Endodermal cell (in vitro differentiated cells): ENCODE data around the gene IL20. TPM values are rescaled to one million over a fixed set of nuclear protein-coding genes. Genes with fewer than 3 reads are reported as not detected.

Experiments
- DNase-seq: peaks from one replicate; pipeline ENCODE4 v3.0.0-alpha.2; 2017
- H3K27ac ChIP-seq: 2 replicates; pipeline ENCODE4 v1.5.1; 2013; ENCODE audit warnings: mild to moderate bottlenecking, low read depth, low read length, moderate library complexity
- H3K27me3 ChIP-seq: 2 replicates; pipeline ENCODE4 v1.6.1; 2013; ENCODE audit warnings: mild to moderate bottlenecking, low read length, moderate library complexity; ENCODE audit not compliant: insufficient read depth, control insufficient read depth, poor library complexity, severe bottlenecking
- H3K36me3 ChIP-seq: 2 replicates; pipeline ENCODE4 v1.7.0; 2013; ENCODE audit warnings: mild to moderate bottlenecking, low read length, moderate library complexity; ENCODE audit not compliant: control insufficient read depth, insufficient read depth
- H3K4me1 ChIP-seq: one replicate; pipeline ENCODE4 v1.7.0; 2013; ENCODE audit warnings: low read length; ENCODE audit not compliant: control insufficient read depth, insufficient read depth
- H3K4me3 ChIP-seq: 2 replicates; pipeline ENCODE4 v1.5.1; 2013; ENCODE audit warnings: mild to moderate bottlenecking, low read length, moderate library complexity
- H3K9ac ChIP-seq: 2 replicates; pipeline ENCODE4 v1.6.1; 2013; ENCODE audit warnings: mild to moderate bottlenecking, low read length, moderate library complexity; ENCODE audit not compliant: poor library complexity, severe bottlenecking; ENCODE audit errors: extremely low read depth
- H3K9me3 ChIP-seq: 2 replicates; pipeline ENCODE4 v1.6.1; 2013; ENCODE audit warnings: mild to moderate bottlenecking, low read length, moderate library complexity; ENCODE audit not compliant: control insufficient read depth
- H3K27ac Mint-ChIP-seq: 2 replicates; pipeline ENCODE4 v1.8.0; 2020; ENCODE audit warnings: mixed read lengths
- H3K27me3 Mint-ChIP-seq: 2 replicates; pipeline ENCODE4 v1.8.0; 2021; ENCODE audit warnings: mild to moderate bottlenecking, mixed read lengths; ENCODE audit not compliant: insufficient read depth
- H3K36me3 Mint-ChIP-seq: 2 replicates; pipeline ENCODE4 v1.8.0; 2020; ENCODE audit warnings: low read depth, mixed read lengths
- H3K4me1 Mint-ChIP-seq: 2 replicates; pipeline ENCODE4 v1.8.0; 2020; ENCODE audit warnings: mixed read lengths
- H3K4me3 Mint-ChIP-seq: 2 replicates; pipeline ENCODE4 v1.8.0; 2020; ENCODE audit warnings: mild to moderate bottlenecking, moderate library complexity, mixed read lengths
- H3K9me3 Mint-ChIP-seq: 2 replicates; pipeline ENCODE4 v1.8.0; 2020; ENCODE audit warnings: mild to moderate bottlenecking, mixed read lengths
- CTCF ChIP-seq: fragments of 200-600 bp; sonication (generic); conservative IDR thresholded peaks from 2 replicates; pipeline ENCODE4 v1.5.0; 2021; ENCODE audit warnings: antibody characterized with exemption, mild to moderate bottlenecking
- WGBS, 2 experiments: methylation state at CpG; one replicate each; pipeline versions ENCODE4 v1.1.5 to v1.1.7; 2013; ENCODE audit warnings: missing lambda C conversion rate in 2 of 2, mixed read lengths in 1 of 2; ENCODE audit not compliant: insufficient coverage in 1 of 2, insufficient read length in 1 of 2; 5-methylcytosine and 5-hydroxymethylcytosine counted together
- total RNA-seq, 2 donors: library from RNA; stranded (reverse); fragmentation: NEBNext Ultra II Directional in 1 of 2; extraction: Animal tissue kit (Norgen Biotek cat#: 25700) in 1 of 2; gene quantifications; 2 replicates in 1 of 2; 3 replicates in 1 of 2; pipeline ENCODE4 v1.2.1, GENCODE V29; 2021

IL20 gene
- total RNA-seq, 2 donors from 2014 or later: not detected

GRCh38 chr1:206828061-206828460 is 37.4 kb upstream of the IL20 start:
- H3K9me3 ChIP-seq: no peaks in the 10 kb centered on the region
- H3K27ac ChIP-seq: no peak overlapping the region
- Mint-ChIP-seq H3K4me3 (no peak overlapping the region), H3K27ac (no peak overlapping the region), H3K36me3 (no peaks in the 10 kb centered on the region), H3K9me3 (no peaks in the 10 kb centered on the region), H3K4me1 (peaks cover 3% of the 10 kb centered on the region), H3K27me3 (no peaks in the 10 kb centered on the region)
- no peaks in the 10 kb centered on the region for H3K27me3 ChIP-seq
- H3K4me1 ChIP-seq: no peaks in the 10 kb centered on the region
- no peak overlapping the region for H3K9ac ChIP-seq
- no peak overlapping the region for H3K4me3 ChIP-seq
- no peaks in the 10 kb centered on the region for H3K36me3 ChIP-seq
- no peak for TF ChIP-seq CTCF
- no peak for DNase-seq
- 96 to 100% methylated on average over 1 of the region's 1 CpG for WGBS, 2 experiments

GRCh38 chr1:206828765-206829164 is 36.7 kb upstream of the IL20 start:
- no peak for DNase-seq
- H3K27me3 Mint-ChIP-seq: no peaks in the 10 kb centered on the region
- peak; percentile 45 for TF ChIP-seq CTCF
- H3K27me3 ChIP-seq: no peaks in the 10 kb centered on the region
- H3K27ac ChIP-seq: no peak overlapping the region
- H3K36me3 ChIP-seq: no peaks in the 10 kb centered on the region
- H3K4me3 Mint-ChIP-seq: no peak overlapping the region
- H3K27ac Mint-ChIP-seq: no peak overlapping the region
- H3K4me3 ChIP-seq: no peak overlapping the region
- WGBS, 2 experiments: 57 to 91% methylated on average over 2 to 4 of the region's 4 CpGs
- H3K36me3 Mint-ChIP-seq: no peaks in the 10 kb centered on the region
- H3K4me1 Mint-ChIP-seq: peaks cover 3% of the 10 kb centered on the region
- no peaks in the 10 kb centered on the region for H3K4me1 ChIP-seq
- H3K9me3 Mint-ChIP-seq: no peaks in the 10 kb centered on the region
- no peaks in the 10 kb centered on the region for H3K9me3 ChIP-seq
- no peak overlapping the region for H3K9ac ChIP-seq

GRCh38 chr1:206829282-206829681 is 36.1 kb upstream of the IL20 start:
- Histone ChIP-seq H3K9me3 (no peaks in the 10 kb centered on the region), H3K9ac (no peak overlapping the region), H3K4me3 (no peak overlapping the region), H3K36me3 (no peaks in the 10 kb centered on the region), H3K27me3 (no peaks in the 10 kb centered on the region), H3K4me1 (no peaks in the 10 kb centered on the region), H3K27ac (no peak overlapping the region)
- Mint-ChIP-seq H3K4me1 (peaks cover 3% of the 10 kb centered on the region), H3K27me3 (peaks cover 2% of the 10 kb centered on the region), H3K36me3 (no peaks in the 10 kb centered on the region), H3K9me3 (no peaks in the 10 kb centered on the region), H3K4me3 (no peak overlapping the region), H3K27ac (no peak overlapping the region)
- TF ChIP-seq CTCF: no peak
- no peak for DNase-seq
- WGBS, 2 experiments: 91 to 93% methylated on average over 1 to 6 of the region's 6 CpGs
